HG03108 (cell line): ENCODE data around the gene LTO1.

ENCODE experiments used
- ATAC-seq: cut with Tn5 transposase; IDR thresholded peaks from one replicate; pipeline ENCODE4 v1.9.1; 2021; ENCODE audit warnings: moderate library complexity; ENCODE audit not compliant: unreplicated experiment

LTO1 gene

GRCh38 chr11:69647390-69647748 is 27.8 kb downstream of the LTO1 start:
- no peak for ATAC-seq

DNA sequence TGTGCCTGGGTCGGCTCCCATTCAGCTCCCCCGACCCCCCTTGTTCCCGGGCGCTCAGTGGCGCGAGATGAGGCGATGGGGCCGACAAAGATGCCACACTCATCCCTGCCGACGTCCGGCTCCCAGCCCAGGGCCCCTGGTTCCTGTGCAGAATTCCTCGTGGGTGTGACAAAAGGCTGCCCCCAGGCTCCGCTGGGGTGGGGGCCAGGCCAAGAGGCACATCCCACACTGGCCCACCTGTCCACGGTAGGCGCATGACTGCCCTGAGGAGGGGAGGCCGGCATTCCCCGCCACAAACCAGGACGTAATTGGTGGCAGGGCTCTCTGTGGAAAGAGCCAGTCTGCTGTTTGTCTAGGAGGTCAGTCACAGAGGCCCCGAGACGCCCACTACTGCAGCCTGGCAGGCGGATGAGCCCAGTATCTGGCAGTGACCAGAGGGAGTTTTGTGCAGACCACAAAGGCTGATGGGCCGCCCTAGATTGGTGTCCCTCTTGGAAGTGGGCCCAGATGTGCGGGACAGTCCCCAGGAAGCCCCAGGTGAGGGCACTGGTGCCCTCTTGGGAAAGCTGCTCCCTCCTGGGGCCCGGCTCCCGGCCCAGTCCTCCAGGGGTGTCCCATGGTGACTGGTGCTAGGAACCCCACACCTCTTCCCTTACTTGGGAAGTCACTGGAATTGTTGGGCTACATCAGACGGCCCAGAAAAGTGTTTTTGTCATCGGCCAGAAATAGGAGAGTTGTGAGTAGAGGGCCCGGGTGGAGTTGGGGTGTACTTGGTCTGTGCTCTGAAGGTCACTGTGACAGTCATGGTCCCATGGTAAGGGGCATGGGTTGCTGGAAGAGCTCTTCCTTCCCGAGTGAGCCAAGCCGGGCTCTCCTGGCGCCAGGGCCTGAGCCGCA is 28.4 kb downstream of the LTO1 start:
- ATAC-seq, result no peak

GRCh38 chr11:69645801-69646492 is 29.2 kb downstream of the LTO1 start:
- no peak for ATAC-seq

GRCh38 chr11:69644962-69645675 is 30.0 kb downstream of the LTO1 start:
- no peak for ATAC-seq

GRCh38 chr11:69644071-69644961 is 30.8 kb downstream of the LTO1 start:
- no peak for ATAC-seq

- ATAC-seq, result no peak
Observed at GRCh38 chr11:69643646-69644045, 31.5 kb downstream of the LTO1 start.

- no peak for ATAC-seq
Observed at GRCh38 chr11:69642913-69643632, 32.1 kb downstream of the LTO1 start.

DNA sequence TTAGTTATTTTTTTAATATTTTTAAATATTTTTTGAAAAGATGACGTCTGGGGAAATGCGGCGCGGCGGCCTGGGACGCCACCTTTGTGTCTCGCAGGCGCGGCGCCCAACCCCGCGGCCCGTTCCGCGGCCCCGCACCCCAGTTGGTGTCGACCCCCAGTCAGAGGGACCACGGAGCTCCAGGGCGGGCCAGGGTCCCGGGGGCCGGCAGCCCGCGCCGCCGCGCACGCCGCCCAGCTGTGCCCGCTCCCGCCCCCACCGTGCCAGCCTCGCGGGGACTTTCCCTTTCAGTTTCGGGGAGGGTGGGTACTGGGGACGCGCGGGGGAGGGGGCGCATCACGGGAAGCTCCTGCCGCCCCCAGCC is 32.6 kb downstream of the LTO1 start:
- ATAC-seq, result no peak

GRCh38 chr11:69641681-69642548 is 33.2 kb downstream of the LTO1 start:
- ATAC-seq, result no peak

DNA sequence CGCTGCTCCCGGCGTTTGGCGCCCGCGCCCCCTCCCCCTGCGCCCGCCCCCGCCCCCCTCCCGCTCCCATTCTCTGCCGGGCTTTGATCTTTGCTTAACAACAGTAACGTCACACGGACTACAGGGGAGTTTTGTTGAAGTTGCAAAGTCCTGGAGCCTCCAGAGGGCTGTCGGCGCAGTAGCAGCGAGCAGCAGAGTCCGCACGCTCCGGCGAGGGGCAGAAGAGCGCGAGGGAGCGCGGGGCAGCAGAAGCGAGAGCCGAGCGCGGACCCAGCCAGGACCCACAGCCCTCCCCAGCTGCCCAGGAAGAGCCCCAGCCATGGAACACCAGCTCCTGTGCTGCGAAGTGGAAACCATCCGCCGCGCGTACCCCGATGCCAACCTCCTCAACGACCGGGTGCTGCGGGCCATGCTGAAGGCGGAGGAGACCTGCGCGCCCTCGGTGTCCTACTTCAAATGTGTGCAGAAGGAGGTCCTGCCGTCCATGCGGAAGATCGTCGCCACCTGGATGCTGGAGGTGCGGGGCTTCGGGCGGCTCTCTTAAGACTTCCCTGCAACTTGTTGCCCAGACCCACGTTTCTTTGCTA is 34.1 kb downstream of the LTO1 start, which contains the start of gene CCND1:
Gene CCND1 (plus strand): TSS at position 162 of the 587 bp plus-strand sequence. CDS start 158 bp downstream, at position 320.
- ATAC-seq, result no peak

GRCh38 chr11:69640260-69640994 is 34.7 kb downstream of the LTO1 start:
- no peak for ATAC-seq

DNA sequence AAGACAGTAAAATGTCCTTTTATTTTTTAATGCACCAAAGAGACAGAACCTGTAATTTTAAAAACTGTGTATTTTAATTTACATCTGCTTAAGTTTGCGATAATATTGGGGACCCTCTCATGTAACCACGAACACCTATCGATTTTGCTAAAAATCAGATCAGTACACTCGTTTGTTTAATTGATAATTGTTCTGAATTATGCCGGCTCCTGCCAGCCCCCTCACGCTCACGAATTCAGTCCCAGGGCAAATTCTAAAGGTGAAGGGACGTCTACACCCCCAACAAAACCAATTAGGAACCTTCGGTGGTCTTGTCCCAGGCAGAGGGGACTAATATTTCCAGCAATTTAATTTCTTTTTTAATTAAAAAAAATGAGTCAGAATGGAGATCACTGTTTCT is 35.3 kb downstream of the LTO1 start:
- ATAC-seq, result no peak

GRCh38 chr11:69638941-69639681 is 36.0 kb downstream of the LTO1 start:
- ATAC-seq, result no peak

DNA sequence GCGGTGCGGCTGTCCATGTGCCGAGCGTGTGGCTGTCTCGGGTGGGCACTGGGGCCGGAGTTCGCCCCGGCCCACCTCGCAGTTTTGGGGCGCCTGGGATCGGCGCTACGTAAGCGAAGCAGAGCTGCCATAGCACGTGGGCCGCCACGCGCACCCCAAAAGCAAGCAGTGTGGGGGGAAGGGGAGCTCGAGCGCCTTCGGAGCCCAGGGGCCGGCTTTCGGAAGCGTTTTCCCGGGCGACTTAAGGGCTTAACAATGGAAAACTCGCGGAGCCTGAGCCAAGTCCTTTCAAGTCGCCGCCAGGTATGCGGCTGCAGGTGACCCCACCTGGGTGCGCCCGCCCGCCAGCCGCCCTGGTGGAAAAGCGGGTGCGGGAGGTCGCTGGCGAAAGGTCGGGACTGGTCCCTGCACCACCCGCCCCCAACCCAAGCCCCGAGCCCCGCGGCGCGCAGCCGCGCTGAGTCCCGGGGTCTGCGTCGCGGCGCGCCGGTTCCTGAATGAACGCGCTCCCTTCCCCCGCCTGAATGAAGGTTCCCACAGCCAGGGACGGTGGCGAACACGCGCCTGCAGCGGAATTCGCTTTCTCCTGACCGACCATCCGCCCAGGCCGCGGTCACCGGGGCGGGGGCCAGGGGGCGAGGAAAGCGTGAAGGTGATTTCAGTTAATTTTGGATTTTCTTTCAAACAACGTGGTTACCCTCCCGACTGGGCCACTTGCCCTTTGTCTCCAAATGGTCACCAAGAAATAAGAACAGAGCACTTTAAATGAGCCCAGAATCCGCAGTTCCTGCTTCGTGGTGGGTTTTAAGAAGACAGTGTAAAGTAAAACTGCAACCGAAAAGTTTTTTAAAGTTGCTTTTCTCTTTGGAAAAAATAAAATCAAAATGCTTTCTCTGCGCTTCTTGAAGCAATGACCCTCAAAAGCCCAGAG is 36.9 kb downstream of the LTO1 start:
- no peak for ATAC-seq

GRCh38 chr11:69637198-69637940 is 37.8 kb downstream of the LTO1 start:
- no peak for ATAC-seq
